Astrocyte (in vitro differentiated cells and primary cell): ENCODE measurements around the gene SIK3. TPM values are rescaled to one million over a fixed set of nuclear protein-coding genes. Genes with fewer than 3 reads are reported as not detected.
A peak's percentile ranks its signal among the peaks of the same experiment; 100 is the strongest.

ENCODE experiments used
- DNase-seq: peaks from one replicate; pipeline ENCODE4 v3.0.0-alpha.2; 2010; ENCODE audit warnings: low read depth
- FAIRE-seq: peaks from 2 replicates; lab custom pipeline; 2011; peaks lifted over from hg19 to GRCh38; lab: Jason Lieb, UNC
- H2AFZ ChIP-seq: 2 replicates; pipeline ENCODE4 v1.6.0; 2012; ENCODE audit warnings: low read depth, low read length, inconsistent platforms
- H3K27ac ChIP-seq: 2 replicates; pipeline ENCODE4 v1.5.1; 2011; ENCODE audit warnings: low read depth, low read length, inconsistent platforms
- H3K27me3 ChIP-seq: 2 replicates; pipeline ENCODE4 v1.6.0; 2011; ENCODE audit warnings: low read length, inconsistent platforms; ENCODE audit not compliant: insufficient read depth
- H3K36me3 ChIP-seq: 2 replicates; pipeline ENCODE4 v1.5.1; 2011; ENCODE audit warnings: low read length, inconsistent platforms; ENCODE audit not compliant: insufficient read depth
- H3K4me1 ChIP-seq: 2 replicates; pipeline ENCODE4 v1.5.1; 2011; ENCODE audit warnings: low read length, inconsistent platforms; ENCODE audit not compliant: insufficient read depth
- H3K4me2 ChIP-seq: 2 replicates; pipeline ENCODE4 v1.6.0; 2012; ENCODE audit warnings: low read length, inconsistent platforms
- H3K4me3 ChIP-seq: 2 replicates; pipeline ENCODE4 v1.5.1; 2011; ENCODE audit warnings: low read depth, mild to moderate bottlenecking, low read length, inconsistent platforms; ENCODE audit not compliant: insufficient read depth
- H3K79me2 ChIP-seq: 2 replicates; pipeline ENCODE4 v1.6.0; 2012; ENCODE audit warnings: mild to moderate bottlenecking, low read length, inconsistent platforms; ENCODE audit not compliant: insufficient read depth
- H3K9ac ChIP-seq: 2 replicates; pipeline ENCODE4 v1.6.0; 2012; ENCODE audit warnings: mild to moderate bottlenecking, low read length, inconsistent platforms
- H3K9me3 ChIP-seq: 2 replicates; pipeline ENCODE4 v1.5.1; 2012; ENCODE audit warnings: low read depth, mild to moderate bottlenecking, low read length, inconsistent platforms; ENCODE audit not compliant: insufficient read depth
- H4K20me1 ChIP-seq: 2 replicates; pipeline ENCODE4 v1.6.0; 2012; ENCODE audit warnings: low read length, inconsistent platforms; ENCODE audit not compliant: insufficient read depth
- H3K27ac Mint-ChIP-seq: one replicate; pipeline ENCODE4 v1.8.0; 2021; ENCODE audit warnings: mild to moderate bottlenecking, mixed read lengths; ENCODE audit not compliant: unreplicated experiment
- H3K27me3 Mint-ChIP-seq: one replicate; pipeline ENCODE4 v1.8.0; 2021; ENCODE audit warnings: low read depth, mixed read lengths; ENCODE audit not compliant: unreplicated experiment
- H3K36me3 Mint-ChIP-seq: one replicate; pipeline ENCODE4 v1.8.0; 2021; ENCODE audit warnings: low read depth, mixed read lengths; ENCODE audit not compliant: unreplicated experiment
- H3K4me1 Mint-ChIP-seq: one replicate; pipeline ENCODE4 v1.8.0; 2021; ENCODE audit warnings: low read depth, mixed read lengths; ENCODE audit not compliant: unreplicated experiment
- H3K4me3 Mint-ChIP-seq: one replicate; pipeline ENCODE4 v1.8.0; 2021; ENCODE audit warnings: mild to moderate bottlenecking, moderate library complexity, mixed read lengths; ENCODE audit not compliant: unreplicated experiment
- H3K9me3 Mint-ChIP-seq: one replicate; pipeline ENCODE4 v1.8.0; 2021; ENCODE audit warnings: mild to moderate bottlenecking, mixed read lengths; ENCODE audit not compliant: unreplicated experiment
- EZH2 ChIP-seq: IDR thresholded peaks from 2 replicates; pipeline ENCODE4 v1.6.1; 2012; ENCODE audit warnings: mild to moderate bottlenecking, low read length, inconsistent platforms; ENCODE audit not compliant: insufficient read depth
- total RNA-seq: library from RNA; stranded (reverse); gene quantifications from 2 replicates; pipeline ENCODE4 v1.2.1, GENCODE V29; 2021
- TF ChIP-seq, protein P1 (sequence below): IDR thresholded peaks from 2 replicates; pipeline ENCODE4 v1.5.1; 2011; ENCODE audit warnings: low read depth, mild to moderate bottlenecking, inconsistent platforms, low read length, moderate library complexity; ENCODE audit not compliant: insufficient read depth

Gene SIK3
- total RNA-seq, 1 donor from 2014 or later = 34.4 TPM

DNA sequence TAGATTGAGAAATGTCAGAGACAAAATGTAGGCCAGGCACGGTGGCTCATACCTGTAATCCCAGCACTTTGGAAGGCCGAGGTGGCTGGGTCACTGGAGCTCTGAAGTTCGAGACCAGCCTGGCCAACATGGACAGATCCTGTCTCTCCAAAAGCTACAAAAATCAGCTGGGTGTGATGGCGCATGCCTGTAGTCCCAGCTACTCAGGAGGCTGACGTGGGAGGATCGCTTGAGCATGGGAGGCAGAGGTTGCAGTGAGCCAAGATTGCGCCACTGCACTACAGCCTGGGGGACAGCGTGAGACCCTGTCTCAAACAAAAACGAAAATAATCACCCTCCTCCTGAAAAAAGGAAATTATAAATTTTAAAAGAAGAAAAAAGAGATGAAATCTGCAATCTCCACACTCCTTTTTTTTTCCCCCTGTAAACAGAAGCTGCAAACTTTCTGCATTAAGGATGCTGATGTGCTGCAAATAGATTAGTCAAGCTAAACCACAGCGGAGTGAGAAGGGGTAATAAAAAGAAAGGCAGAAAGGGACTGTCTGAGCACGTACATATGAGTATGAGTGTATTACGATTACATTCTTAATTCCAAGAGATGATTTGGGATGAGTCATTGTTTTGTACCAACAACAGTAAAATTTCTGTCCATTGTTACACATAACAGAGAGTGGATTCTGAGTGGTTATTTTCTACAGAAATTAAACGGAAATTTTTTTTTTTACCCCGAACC lies 87.3 kb downstream of the SIK3 start:
- no peak overlapping the region for H3K4me3 ChIP-seq

DNA sequence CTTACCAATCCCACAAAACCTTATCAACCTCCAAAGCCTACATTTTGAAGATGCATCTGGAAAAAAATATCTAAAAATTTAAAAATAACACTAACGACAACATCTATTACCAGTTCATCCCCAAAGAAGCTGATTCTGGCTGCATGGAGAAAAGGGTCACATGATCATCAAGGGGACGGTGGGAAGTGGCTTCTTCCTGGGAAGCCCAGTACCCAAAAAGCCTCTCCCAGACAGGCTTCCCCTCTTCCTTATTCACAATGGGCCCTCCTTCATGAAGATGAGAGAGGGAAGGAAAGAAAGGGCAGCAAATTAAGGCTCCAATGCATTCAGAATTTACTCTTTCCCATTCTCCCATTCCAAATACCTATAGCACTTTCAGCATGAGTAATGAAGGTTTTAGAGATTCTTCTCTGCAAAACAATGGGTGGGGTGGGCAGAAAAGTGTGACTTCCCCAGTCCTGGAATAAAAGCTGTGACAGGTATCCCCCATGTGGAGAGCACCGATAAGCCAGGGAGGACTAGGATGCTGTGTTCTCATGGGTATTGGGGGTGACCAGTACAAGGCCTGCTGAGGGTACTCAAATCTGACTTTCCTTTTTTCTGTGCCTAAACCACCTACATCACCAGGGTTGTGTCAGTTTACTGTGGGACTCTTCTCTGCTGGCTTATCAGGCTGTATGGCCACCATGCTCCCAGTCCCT lies 88.2 kb downstream of the SIK3 start:
- peaks cover 17% of the 10 kb centered on the region for H4K20me1 ChIP-seq

More for the DNA sequence above, 87.3 kb downstream of the SIK3 start:
- Histone ChIP-seq H3K4me1 (peaks cover 12% of the 10 kb centered on the region), H4K20me1 (peaks cover 16% of the 10 kb centered on the region), H3K4me2 (peak overlapping the region; percentile 43), H3K79me2 (peaks cover 17% of the 10 kb centered on the region), H3K27ac (peak overlapping the region; percentile 65), H2AFZ (no peak overlapping the region), H3K36me3 (peaks cover 2% of the 10 kb centered on the region), H3K9ac (peak overlapping the region; percentile 23), H3K9me3 (no peaks in the 10 kb centered on the region), H3K27me3 (no peaks in the 10 kb centered on the region)
- DNase-seq = peak; percentile 96
- no peaks in the 10 kb centered on the region for H3K36me3 Mint-ChIP-seq
- H3K9me3 Mint-ChIP-seq = no peaks in the 10 kb centered on the region
- no peaks in the 10 kb centered on the region for H3K27me3 Mint-ChIP-seq
- no peak overlapping the region for H3K4me3 Mint-ChIP-seq
- TF ChIP-seq EZH2 = no peak
- TF ChIP-seq, protein P1, sequence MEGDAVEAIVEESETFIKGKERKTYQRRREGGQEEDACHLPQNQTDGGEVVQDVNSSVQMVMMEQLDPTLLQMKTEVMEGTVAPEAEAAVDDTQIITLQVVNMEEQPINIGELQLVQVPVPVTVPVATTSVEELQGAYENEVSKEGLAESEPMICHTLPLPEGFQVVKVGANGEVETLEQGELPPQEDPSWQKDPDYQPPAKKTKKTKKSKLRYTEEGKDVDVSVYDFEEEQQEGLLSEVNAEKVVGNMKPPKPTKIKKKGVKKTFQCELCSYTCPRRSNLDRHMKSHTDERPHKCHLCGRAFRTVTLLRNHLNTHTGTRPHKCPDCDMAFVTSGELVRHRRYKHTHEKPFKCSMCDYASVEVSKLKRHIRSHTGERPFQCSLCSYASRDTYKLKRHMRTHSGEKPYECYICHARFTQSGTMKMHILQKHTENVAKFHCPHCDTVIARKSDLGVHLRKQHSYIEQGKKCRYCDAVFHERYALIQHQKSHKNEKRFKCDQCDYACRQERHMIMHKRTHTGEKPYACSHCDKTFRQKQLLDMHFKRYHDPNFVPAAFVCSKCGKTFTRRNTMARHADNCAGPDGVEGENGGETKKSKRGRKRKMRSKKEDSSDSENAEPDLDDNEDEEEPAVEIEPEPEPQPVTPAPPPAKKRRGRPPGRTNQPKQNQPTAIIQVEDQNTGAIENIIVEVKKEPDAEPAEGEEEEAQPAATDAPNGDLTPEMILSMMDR = no peak
- peak; percentile 88 for FAIRE-seq
- peaks cover 10% of the 10 kb centered on the region for H3K4me1 Mint-ChIP-seq
- peak overlapping the region; percentile 8 for H3K27ac Mint-ChIP-seq

More for the DNA sequence above, 88.2 kb downstream of the SIK3 start:
- peak overlapping the region; percentile 5 for H3K4me3 ChIP-seq
- H3K36me3 Mint-ChIP-seq = no peaks in the 10 kb centered on the region
- TF ChIP-seq EZH2 = no peak
- TF ChIP-seq, protein P1 = no peak
- no peaks in the 10 kb centered on the region for H3K27me3 ChIP-seq
- FAIRE-seq (no peak), DNase-seq (no peak)
- no peak overlapping the region for H2AFZ ChIP-seq
- peaks cover 12% of the 10 kb centered on the region for H3K4me1 ChIP-seq
- no peak overlapping the region for H3K4me3 Mint-ChIP-seq
- peaks cover 17% of the 10 kb centered on the region for H3K79me2 ChIP-seq
- H3K4me1 Mint-ChIP-seq = peaks cover 10% of the 10 kb centered on the region
- H3K27ac Mint-ChIP-seq = peak overlapping the region; percentile 53
- no peak overlapping the region for H3K9ac ChIP-seq
- H3K27ac ChIP-seq = no peak overlapping the region
- peak overlapping the region; percentile 28 for H3K4me2 ChIP-seq
- no peaks in the 10 kb centered on the region for H3K9me3 Mint-ChIP-seq
- H3K9me3 ChIP-seq = no peaks in the 10 kb centered on the region
- peaks cover 2% of the 10 kb centered on the region for H3K36me3 ChIP-seq
- H3K27me3 Mint-ChIP-seq = no peaks in the 10 kb centered on the region
